ENCODE measurements around the gene RPTOR. TPM values are rescaled to one million over a fixed set of nuclear protein-coding genes. Genes with fewer than 3 reads are reported as not detected.

Gene RPTOR
- polyA plus RNA-seq, 2 donors, result 7.1 to 10.5 TPM

- Histone ChIP-seq H3K27ac (ENCODE audit: low read depth in 2 of 2, low read length in 1 of 2) (no peak overlapping the region), H3K36me3 (ENCODE audit: control insufficient read depth in 2 of 2, insufficient read depth in 2 of 2, low read length in 1 of 2) (no peaks in the 10 kb centered on the region), H3K27me3 (ENCODE audit: control insufficient read depth in 1 of 2, insufficient read depth in 2 of 2, low read length in 2 of 2) (no peaks in the 10 kb centered on the region), H3K4me3 (ENCODE audit: low read depth in 1 of 2, low read length in 2 of 2) (no peak overlapping the region), H3K9me3 (ENCODE audit: control insufficient read depth in 2 of 2, insufficient read depth in 1 of 2, low read depth in 1 of 2, low read length in 1 of 2) (no peaks in the 10 kb centered on the region), H3K4me1 (ENCODE audit: control insufficient read depth in 2 of 2, insufficient read depth in 2 of 2, low read length in 1 of 2) (peaks cover 4% of the 10 kb centered on the region in 2 donors)
- 97 to 98% methylated on average over 10 of the region's 10 CpGs for WGBS, 2 donors
Observed at GRCh38 chr17:80691784-80692183, 147.1 kb downstream of the RPTOR start.

DNA sequence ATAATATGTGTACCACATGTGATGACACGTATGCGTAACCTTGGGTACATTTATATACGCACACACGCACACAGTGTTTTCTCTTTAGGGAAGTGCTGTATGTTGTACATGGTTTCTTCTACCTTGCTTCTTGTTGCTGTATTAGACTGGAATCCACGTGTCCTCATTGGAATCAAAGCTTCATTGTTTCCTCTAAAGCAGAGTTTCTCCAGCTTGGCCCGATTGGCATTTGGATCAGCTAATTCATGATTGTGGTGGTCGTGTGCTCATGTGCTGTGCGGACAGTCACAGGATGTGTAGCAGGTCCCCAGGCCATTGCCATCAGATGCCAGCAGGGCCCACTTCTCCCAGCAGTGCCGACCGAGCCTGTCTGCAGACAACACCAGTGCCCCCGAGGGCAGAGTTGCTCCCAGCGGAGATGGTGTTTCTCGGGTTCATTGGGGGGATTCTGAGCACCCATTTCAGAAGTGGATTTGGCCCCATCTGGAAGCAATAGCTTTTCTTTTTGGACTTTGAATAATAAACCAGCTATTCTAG is 148.4 kb downstream of the RPTOR start:
- Histone ChIP-seq H3K4me1 (ENCODE audit: control insufficient read depth in 2 of 2, insufficient read depth in 2 of 2, low read length in 1 of 2) (peaks cover 4% of the 10 kb centered on the region in 2 donors), H3K36me3 (ENCODE audit: control insufficient read depth in 2 of 2, insufficient read depth in 2 of 2, low read length in 1 of 2) (no peaks in the 10 kb centered on the region), H3K4me3 (ENCODE audit: low read depth in 1 of 2, low read length in 2 of 2) (no peak overlapping the region), H3K9me3 (ENCODE audit: control insufficient read depth in 2 of 2, insufficient read depth in 1 of 2, low read depth in 1 of 2, low read length in 1 of 2) (no peaks in the 10 kb centered on the region), H3K27me3 (ENCODE audit: control insufficient read depth in 1 of 2, insufficient read depth in 2 of 2, low read length in 2 of 2) (no peaks in the 10 kb centered on the region), H3K27ac (ENCODE audit: low read depth in 2 of 2, low read length in 1 of 2) (no peak overlapping the region)
- 90% methylated on average over 13 of the region's 13 CpGs for WGBS, 2 donors

GRCh38 chr17:80693511-80693910 is 148.9 kb downstream of the RPTOR start:
- Histone ChIP-seq H3K27ac (ENCODE audit: low read depth in 2 of 2, low read length in 1 of 2) (no peak overlapping the region), H3K9me3 (ENCODE audit: control insufficient read depth in 2 of 2, insufficient read depth in 1 of 2, low read depth in 1 of 2, low read length in 1 of 2) (no peaks in the 10 kb centered on the region), H3K4me1 (ENCODE audit: control insufficient read depth in 2 of 2, insufficient read depth in 2 of 2, low read length in 1 of 2) (peaks cover 4% of the 10 kb centered on the region in 2 donors), H3K4me3 (ENCODE audit: low read depth in 1 of 2, low read length in 2 of 2) (no peak overlapping the region), H3K27me3 (ENCODE audit: control insufficient read depth in 1 of 2, insufficient read depth in 2 of 2, low read length in 2 of 2) (no peaks in the 10 kb centered on the region), H3K36me3 (ENCODE audit: control insufficient read depth in 2 of 2, insufficient read depth in 2 of 2, low read length in 1 of 2) (no peaks in the 10 kb centered on the region)
- WGBS, 2 donors, result 86 to 94% methylated on average over 12 of the region's 12 CpGs

GRCh38 chr17:80694085-80694991 is 149.7 kb downstream of the RPTOR start:
- H3K27me3 ChIP-seq (ENCODE audit: control insufficient read depth in 1 of 2, insufficient read depth in 2 of 2, low read length in 2 of 2), result no peaks in the 10 kb centered on the region
- H3K36me3 ChIP-seq (ENCODE audit: control insufficient read depth in 2 of 2, insufficient read depth in 2 of 2, low read length in 1 of 2), result no peaks in the 10 kb centered on the region
- no peaks in the 10 kb centered on the region for H3K9me3 ChIP-seq (ENCODE audit: control insufficient read depth in 2 of 2, insufficient read depth in 1 of 2, low read depth in 1 of 2, low read length in 1 of 2)
- 78 to 81% methylated on average over 28 of the region's 28 CpGs for WGBS, 2 donors
- peaks cover 4% of the 10 kb centered on the region in 2 donors for H3K4me1 ChIP-seq (ENCODE audit: control insufficient read depth in 2 of 2, insufficient read depth in 2 of 2, low read length in 1 of 2)
- no peak overlapping the region for H3K27ac ChIP-seq (ENCODE audit: low read depth in 2 of 2, low read length in 1 of 2)
- no peak overlapping the region for H3K4me3 ChIP-seq (ENCODE audit: low read depth in 1 of 2, low read length in 2 of 2)

GRCh38 chr17:80694992-80695912 is 150.6 kb downstream of the RPTOR start:
- Histone ChIP-seq H3K9me3 (ENCODE audit: control insufficient read depth in 2 of 2, insufficient read depth in 1 of 2, low read depth in 1 of 2, low read length in 1 of 2) (no peaks in the 10 kb centered on the region), H3K36me3 (ENCODE audit: control insufficient read depth in 2 of 2, insufficient read depth in 2 of 2, low read length in 1 of 2) (no peaks in the 10 kb centered on the region), H3K4me3 (ENCODE audit: low read depth in 1 of 2, low read length in 2 of 2) (no peak overlapping the region), H3K27me3 (ENCODE audit: control insufficient read depth in 1 of 2, insufficient read depth in 2 of 2, low read length in 2 of 2) (no peaks in the 10 kb centered on the region), H3K27ac (ENCODE audit: low read depth in 2 of 2, low read length in 1 of 2) (no peak overlapping the region), H3K4me1 (ENCODE audit: control insufficient read depth in 2 of 2, insufficient read depth in 2 of 2, low read length in 1 of 2) (peaks cover 4% of the 10 kb centered on the region in 2 donors)
- WGBS, 2 donors, result 70 to 85% methylated on average over 28 of the region's 28 CpGs

DNA sequence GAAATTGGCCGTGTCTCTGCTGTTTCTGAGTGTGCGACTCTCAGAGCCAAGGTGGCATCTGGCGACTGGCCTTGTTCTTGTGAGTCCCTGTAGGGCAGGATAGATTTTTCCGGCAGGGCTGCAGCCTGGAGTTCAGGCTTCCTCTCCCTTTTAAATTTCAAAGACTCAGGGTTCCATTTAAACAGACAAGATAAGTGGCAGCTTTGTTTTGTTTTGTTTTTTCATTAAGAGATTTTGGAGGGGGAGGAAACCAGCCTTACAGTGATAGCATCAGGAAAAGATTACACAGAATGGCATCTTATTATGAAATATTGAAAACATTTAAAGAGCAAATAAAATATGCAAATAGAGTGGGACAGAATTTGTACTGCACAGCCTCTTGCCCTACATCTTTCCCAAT is 151.3 kb downstream of the RPTOR start:
- no peak overlapping the region for H3K4me3 ChIP-seq (ENCODE audit: low read depth in 1 of 2, low read length in 2 of 2)
- H3K36me3 ChIP-seq (ENCODE audit: control insufficient read depth in 2 of 2, insufficient read depth in 2 of 2, low read length in 1 of 2), result no peaks in the 10 kb centered on the region
- no peaks in the 10 kb centered on the region for H3K9me3 ChIP-seq (ENCODE audit: control insufficient read depth in 2 of 2, insufficient read depth in 1 of 2, low read depth in 1 of 2, low read length in 1 of 2)
- no peak overlapping the region for H3K27ac ChIP-seq (ENCODE audit: low read depth in 2 of 2, low read length in 1 of 2)
- peaks cover 4% of the 10 kb centered on the region in 2 donors for H3K4me1 ChIP-seq (ENCODE audit: control insufficient read depth in 2 of 2, insufficient read depth in 2 of 2, low read length in 1 of 2)
- H3K27me3 ChIP-seq (ENCODE audit: control insufficient read depth in 1 of 2, insufficient read depth in 2 of 2, low read length in 2 of 2), result no peaks in the 10 kb centered on the region
- WGBS, 2 donors, result 48 to 81% methylated on average over 4 of the region's 4 CpGs

GRCh38 chr17:80696456-80696855 is 151.8 kb downstream of the RPTOR start:
- Histone ChIP-seq H3K36me3 (ENCODE audit: control insufficient read depth in 2 of 2, insufficient read depth in 2 of 2, low read length in 1 of 2) (no peaks in the 10 kb centered on the region), H3K27me3 (ENCODE audit: control insufficient read depth in 1 of 2, insufficient read depth in 2 of 2, low read length in 2 of 2) (no peaks in the 10 kb centered on the region), H3K9me3 (ENCODE audit: control insufficient read depth in 2 of 2, insufficient read depth in 1 of 2, low read depth in 1 of 2, low read length in 1 of 2) (no peaks in the 10 kb centered on the region), H3K27ac (ENCODE audit: low read depth in 2 of 2, low read length in 1 of 2) (no peak overlapping the region), H3K4me3 (ENCODE audit: low read depth in 1 of 2, low read length in 2 of 2) (no peak overlapping the region), H3K4me1 (ENCODE audit: control insufficient read depth in 2 of 2, insufficient read depth in 2 of 2, low read length in 1 of 2) (peaks cover 4% of the 10 kb centered on the region in 2 donors)
- 85 to 90% methylated on average over 14 of the region's 14 CpGs for WGBS, 2 donors

GRCh38 chr17:80696964-80697363 is 152.3 kb downstream of the RPTOR start:
- WGBS, 2 donors, result 80 to 89% methylated on average over 5 of the region's 5 CpGs
- no peak overlapping the region for H3K27ac ChIP-seq (ENCODE audit: low read depth in 2 of 2, low read length in 1 of 2)
- no peak overlapping the region for H3K4me3 ChIP-seq (ENCODE audit: low read depth in 1 of 2, low read length in 2 of 2)
- H3K9me3 ChIP-seq (ENCODE audit: control insufficient read depth in 2 of 2, insufficient read depth in 1 of 2, low read depth in 1 of 2, low read length in 1 of 2), result no peaks in the 10 kb centered on the region
- no peaks in the 10 kb centered on the region for H3K36me3 ChIP-seq (ENCODE audit: control insufficient read depth in 2 of 2, insufficient read depth in 2 of 2, low read length in 1 of 2)
- peaks cover 4% of the 10 kb centered on the region in 2 donors for H3K4me1 ChIP-seq (ENCODE audit: control insufficient read depth in 2 of 2, insufficient read depth in 2 of 2, low read length in 1 of 2)
- no peaks in the 10 kb centered on the region for H3K27me3 ChIP-seq (ENCODE audit: control insufficient read depth in 1 of 2, insufficient read depth in 2 of 2, low read length in 2 of 2)

GRCh38 chr17:80698297-80698696 is 153.7 kb downstream of the RPTOR start:
- H3K9me3 ChIP-seq (ENCODE audit: control insufficient read depth in 2 of 2, insufficient read depth in 1 of 2, low read depth in 1 of 2, low read length in 1 of 2), result no peaks in the 10 kb centered on the region
- H3K27me3 ChIP-seq (ENCODE audit: control insufficient read depth in 1 of 2, insufficient read depth in 2 of 2, low read length in 2 of 2), result no peaks in the 10 kb centered on the region
- 85 to 89% methylated on average over 13 to 14 of the region's 14 CpGs for WGBS, 2 donors
- H3K27ac ChIP-seq (ENCODE audit: low read depth in 2 of 2, low read length in 1 of 2), result no peak overlapping the region
- H3K4me1 ChIP-seq (ENCODE audit: control insufficient read depth in 2 of 2, insufficient read depth in 2 of 2, low read length in 1 of 2), result peaks cover 4% of the 10 kb centered on the region in 2 donors
- no peaks in the 10 kb centered on the region for H3K36me3 ChIP-seq (ENCODE audit: control insufficient read depth in 2 of 2, insufficient read depth in 2 of 2, low read length in 1 of 2)
- no peak overlapping the region for H3K4me3 ChIP-seq (ENCODE audit: low read depth in 1 of 2, low read length in 2 of 2)
